GM12875 (cell line): ENCODE data around the gene KRTAP19-5.

Experiments used
- H3K4me3 ChIP-seq: one replicate; pipeline ENCODE4 v1.5.1; 2011; ENCODE audit warnings: low read depth, low read length, control low read depth
- TF ChIP-seq, protein P1 (sequence below): IDR thresholded peaks from 2 replicates; pipeline ENCODE4 v1.5.1; 2011; ENCODE audit warnings: low read depth, mild to moderate bottlenecking, control low read depth, inconsistent platforms, low read length, moderate library complexity, borderline replicate concordance; ENCODE audit not compliant: insufficient read depth

The KRTAP19-5 gene

DNA sequence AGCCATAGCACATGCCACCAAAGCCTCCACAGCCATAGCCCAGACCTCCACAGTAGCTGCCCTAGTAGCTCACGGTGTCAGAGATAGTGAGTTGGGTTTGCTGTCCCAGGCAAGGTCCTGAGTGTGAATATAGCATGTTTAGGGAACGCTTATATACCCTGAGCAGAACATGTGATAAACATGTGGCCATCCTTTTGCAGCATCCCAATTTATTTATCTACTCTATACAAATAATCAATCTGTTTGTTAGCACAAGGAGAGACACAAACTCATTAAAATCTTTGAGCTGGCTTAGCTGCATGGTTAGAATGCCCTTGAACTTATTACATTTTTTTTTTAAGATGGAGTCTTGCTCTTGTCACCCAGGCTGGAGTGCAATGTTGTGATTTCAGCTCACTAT is 14.6 kb downstream of the KRTAP19-5 start, which contains the start of gene KRTAP19-2:
Gene KRTAP19-2, minus strand, starts transcription at position 101 of the 400 bp plus-strand sequence. Its CDS starts 88 bp downstream, at position 13.
- H3K4me3 ChIP-seq: no peak within 1 kb of the TSS
- TF ChIP-seq, protein P1, sequence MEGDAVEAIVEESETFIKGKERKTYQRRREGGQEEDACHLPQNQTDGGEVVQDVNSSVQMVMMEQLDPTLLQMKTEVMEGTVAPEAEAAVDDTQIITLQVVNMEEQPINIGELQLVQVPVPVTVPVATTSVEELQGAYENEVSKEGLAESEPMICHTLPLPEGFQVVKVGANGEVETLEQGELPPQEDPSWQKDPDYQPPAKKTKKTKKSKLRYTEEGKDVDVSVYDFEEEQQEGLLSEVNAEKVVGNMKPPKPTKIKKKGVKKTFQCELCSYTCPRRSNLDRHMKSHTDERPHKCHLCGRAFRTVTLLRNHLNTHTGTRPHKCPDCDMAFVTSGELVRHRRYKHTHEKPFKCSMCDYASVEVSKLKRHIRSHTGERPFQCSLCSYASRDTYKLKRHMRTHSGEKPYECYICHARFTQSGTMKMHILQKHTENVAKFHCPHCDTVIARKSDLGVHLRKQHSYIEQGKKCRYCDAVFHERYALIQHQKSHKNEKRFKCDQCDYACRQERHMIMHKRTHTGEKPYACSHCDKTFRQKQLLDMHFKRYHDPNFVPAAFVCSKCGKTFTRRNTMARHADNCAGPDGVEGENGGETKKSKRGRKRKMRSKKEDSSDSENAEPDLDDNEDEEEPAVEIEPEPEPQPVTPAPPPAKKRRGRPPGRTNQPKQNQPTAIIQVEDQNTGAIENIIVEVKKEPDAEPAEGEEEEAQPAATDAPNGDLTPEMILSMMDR: no peak

DNA sequence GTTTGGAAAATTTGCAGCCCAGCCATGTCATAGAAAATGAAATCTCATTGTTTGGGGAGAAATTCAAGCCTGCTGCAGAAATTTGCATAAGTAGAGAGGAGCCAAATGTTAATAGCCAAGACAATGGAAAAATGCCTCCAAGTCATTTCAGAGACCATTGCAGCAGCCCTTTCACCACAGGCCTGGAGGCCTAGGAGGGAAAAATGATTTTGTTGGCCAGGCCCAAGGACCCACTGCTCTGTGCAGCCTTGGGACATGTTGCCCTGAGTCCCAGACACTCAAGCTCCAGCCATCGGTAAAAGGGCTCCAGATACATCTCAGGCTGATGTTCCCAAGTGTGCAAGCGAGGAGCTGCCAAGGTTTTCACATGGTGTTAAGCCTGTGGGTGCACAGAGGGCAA is 15.8 kb downstream of the KRTAP19-5 start:
- TF ChIP-seq, protein P1: no peak
- no peak overlapping the region for H3K4me3 ChIP-seq

DNA sequence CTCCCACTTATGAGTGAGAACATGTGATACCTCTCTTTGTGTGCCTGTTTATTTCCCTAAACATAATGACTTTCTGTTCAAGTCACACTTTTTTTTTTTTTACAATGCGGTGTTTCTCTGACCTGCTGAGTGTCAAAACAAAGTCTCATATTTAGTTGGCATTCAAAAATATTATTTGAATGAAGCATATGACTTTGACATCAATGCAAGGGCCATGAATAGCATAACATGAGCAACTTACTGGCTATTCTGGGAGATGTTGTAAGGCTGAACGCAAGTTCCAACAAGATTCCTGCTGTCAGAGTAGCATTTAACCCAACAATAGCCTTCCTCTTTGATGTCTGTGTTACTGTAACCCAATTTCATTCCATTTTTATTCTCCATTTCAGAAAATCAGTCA is 19.8 kb downstream of the KRTAP19-5 start:
- no peak overlapping the region for H3K4me3 ChIP-seq
- TF ChIP-seq, protein P1: no peak

- TF ChIP-seq, protein P1: no peak
- H3K4me3 ChIP-seq: no peak within 1 kb of the TSS
Measured at GRCh38 chr21:30480145-30480544, 21.8 kb downstream of the KRTAP19-5 start, which contains the start of gene KRTAP19-1. Gene KRTAP19-1 (minus strand): TSS chr21:30480367. CDS start chr21:30480317, 50 bp downstream.

GRCh38 chr21:30479259-30479658 is 22.7 kb downstream of the KRTAP19-5 start:
- H3K4me3 ChIP-seq: no peak overlapping the region
- TF ChIP-seq, protein P1: no peak

GRCh38 chr21:30478004-30478403 is 23.9 kb downstream of the KRTAP19-5 start:
- no peak overlapping the region for H3K4me3 ChIP-seq
- TF ChIP-seq, protein P1: no peak

DNA sequence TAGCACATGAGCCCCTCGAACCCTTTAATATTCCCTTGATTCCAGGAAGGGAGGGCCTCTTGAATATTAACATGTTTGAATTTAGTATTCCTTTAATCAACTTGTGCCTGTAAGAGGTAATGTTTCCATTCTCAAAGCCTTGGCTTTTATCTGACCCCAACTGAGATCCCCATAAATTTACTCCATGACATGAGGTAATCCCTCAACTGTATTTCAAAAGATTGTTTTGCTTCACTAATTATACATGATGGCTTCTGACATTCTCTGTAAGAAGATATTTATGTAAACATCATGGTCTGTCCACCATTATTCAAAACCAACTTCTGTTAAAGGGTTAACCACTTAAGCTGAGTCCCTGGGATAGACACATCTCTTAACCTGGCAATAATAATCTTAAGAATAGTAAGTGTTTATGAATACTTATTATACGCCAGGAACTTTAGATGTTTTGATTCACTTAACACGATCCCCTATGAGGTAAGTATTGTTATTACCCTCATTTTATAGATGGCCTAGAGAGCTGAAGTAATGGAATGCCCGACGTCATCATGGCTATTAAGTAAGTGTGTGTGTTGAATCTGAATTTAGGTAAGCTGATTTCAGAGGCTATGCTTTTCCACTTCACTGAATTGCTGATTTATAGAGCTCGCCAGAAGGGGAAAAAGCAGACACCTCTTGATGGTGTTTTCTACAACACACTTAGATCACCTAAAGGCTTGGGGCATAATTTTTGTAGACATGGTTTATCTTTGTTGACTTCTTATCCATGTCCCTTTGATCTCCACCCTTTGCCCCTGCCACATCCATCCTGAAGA is 32.8 kb downstream of the KRTAP19-5 start:
- H3K4me3 ChIP-seq: no peak overlapping the region
- TF ChIP-seq, protein P1: no peak
